GM21367 (cell line): ENCODE measurements around the gene SMG7.
A peak's percentile ranks its signal among the peaks of the same experiment; 100 is the strongest.
"Not testable (repeated sequence)": the region's sequence is repeated elsewhere in the genome, so short reads cannot be mapped to it uniquely, and the experiment has no call there.

Experiments
- ATAC-seq: cut with Tn5 transposase; IDR thresholded peaks from one replicate; pipeline ENCODE4 v1.9.1; 2021; ENCODE audit not compliant: unreplicated experiment

SMG7 gene

GRCh38 chr1:183472488-183473216, at the start of gene SMG7:
SMG7 (plus strand) TSS chr1:183472499; CDS start chr1:183472621, 122 bp downstream.
- peak; percentile 17 for ATAC-seq

GRCh38 chr1:183423541-183423940, 48.8 kb upstream of the SMG7 start:
- no peak for ATAC-seq

DNA sequence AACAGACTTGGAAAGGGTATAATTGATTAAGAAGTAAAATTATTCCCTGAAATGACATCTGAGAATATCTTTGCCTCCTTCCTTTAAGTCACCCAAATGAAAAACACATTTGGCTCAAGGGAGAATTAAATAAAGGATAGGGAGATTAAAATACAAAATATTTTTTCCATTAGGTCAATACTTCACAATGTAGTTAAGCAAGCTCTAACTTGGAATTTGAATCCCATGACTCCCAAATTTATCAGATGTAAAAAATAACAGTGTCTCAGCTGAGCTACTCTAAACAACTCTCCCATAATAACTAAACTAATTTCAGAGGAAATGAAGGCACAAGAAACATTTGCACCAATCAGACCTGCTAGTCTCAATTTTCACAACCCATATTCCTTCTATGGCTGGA, 47.6 kb upstream of the SMG7 start:
- no peak for ATAC-seq

DNA sequence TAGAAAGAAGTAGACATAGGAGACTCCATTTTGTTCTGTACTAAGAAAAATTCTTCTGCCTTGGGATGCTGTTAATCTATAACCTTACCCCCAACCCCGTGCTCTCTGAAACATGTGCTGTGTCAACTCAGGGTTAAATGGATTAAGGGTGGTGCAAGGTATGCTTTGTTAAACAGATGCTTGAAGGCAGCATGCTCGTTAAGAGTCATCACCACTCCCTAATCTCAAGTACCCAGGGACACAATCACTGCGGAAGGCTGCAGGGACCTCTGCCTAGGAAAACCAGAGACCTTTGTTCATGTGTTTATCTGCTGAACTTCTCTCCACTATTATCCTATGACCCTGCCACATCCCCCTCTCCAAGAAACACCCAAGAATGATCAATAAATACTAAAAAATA, 44.7 kb upstream of the SMG7 start:
- ATAC-seq, result not testable (repeated sequence)

DNA sequence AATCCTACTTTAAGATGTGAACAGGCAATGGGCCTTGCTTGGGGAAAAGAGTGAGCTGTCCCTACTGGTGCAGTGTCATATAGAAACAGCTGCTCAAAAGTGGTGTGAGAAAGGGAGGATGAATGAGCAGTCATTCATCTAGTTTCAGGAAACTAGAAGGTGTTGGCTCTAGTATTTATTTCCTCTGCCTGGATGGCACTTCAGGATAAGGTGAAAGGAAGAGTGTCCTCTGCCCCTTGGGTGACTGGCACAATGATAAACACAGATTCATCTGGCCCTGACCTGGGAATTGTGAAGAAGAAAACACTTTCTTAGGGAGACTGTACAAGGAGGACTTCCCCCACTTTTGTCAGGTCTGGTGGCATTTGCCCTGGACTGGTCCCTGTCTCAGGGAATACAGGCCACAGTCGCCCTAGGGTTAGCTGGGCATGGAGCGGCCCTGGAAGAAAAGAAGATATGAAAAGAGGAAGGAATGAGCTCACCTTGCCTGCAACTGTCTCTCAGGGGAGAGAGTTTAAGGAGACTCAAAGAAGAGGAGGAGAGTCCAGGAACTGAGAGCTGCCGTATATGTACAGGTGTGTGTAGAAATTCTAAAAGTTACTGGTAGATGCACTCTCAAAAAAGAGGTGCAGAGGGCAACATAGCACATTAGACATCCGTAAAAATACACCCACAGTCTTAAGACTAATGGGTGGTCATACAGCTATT, 40.3 kb upstream of the SMG7 start:
- ATAC-seq, result no peak

- ATAC-seq, result no peak
Measured at GRCh38 chr1:183432548-183432875, 39.8 kb upstream of the SMG7 start.

DNA sequence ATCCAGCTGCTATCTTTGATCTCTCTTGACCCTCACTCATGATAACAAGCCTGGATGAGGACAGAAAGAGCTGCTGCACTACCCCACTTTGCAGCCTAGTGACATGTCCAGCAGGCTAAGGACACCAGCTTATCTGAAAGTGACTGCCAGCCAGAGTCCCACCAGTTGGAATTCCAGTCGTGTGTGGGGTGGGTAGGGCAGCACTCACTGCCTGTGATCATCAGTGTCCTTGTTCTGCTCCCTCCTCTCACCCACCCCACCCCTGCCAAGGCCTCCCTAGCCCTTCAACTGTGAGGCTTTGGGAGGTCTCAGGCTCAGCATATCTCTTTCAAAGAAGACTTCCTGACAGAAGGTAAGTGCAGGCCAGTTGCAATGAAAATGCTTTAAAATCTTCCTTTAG, 38.6 kb upstream of the SMG7 start:
- ATAC-seq, result no peak

GRCh38 chr1:183435497-183435896, 36.8 kb upstream of the SMG7 start:
- ATAC-seq, result no peak

DNA sequence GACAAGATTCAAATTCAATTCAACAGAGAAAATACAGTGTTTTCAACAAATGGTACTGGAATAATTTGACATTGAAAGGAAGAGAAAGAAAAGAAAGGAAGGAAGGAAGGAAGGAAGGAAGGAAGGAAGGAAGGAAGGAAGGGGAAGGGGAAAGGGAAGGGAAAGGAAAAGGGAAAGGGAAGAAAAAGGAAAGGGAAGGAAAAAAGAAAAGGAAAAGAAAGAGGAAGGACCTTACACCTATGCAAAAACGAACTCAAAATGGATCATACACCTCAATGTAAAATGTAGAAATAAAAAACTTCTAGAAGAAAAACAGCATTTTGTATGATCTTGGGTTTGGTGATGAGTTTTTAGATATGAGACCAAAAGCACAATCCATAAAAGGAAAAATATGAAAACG, 34.2 kb upstream of the SMG7 start:
- no peak for ATAC-seq

DNA sequence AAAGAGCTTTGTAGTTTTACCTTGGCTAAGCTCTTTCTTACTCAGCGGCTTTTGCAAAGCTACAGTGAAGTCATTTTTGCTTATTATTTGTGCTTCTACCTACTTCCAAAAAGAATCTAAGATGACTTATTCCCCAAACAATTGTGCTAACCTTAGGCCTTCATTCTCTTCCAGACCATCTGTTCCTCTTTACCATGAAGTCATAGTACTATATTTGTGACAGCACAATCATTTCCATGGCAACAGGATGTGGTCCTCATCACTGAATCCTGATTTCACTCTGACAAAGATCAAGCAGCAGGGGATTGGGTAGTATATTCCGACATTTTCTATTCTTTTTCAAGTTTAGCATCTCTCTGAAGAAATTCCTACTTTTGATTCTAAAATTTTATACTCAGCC, 29.3 kb upstream of the SMG7 start:
- no peak for ATAC-seq

GRCh38 chr1:183443466-183443865, 28.8 kb upstream of the SMG7 start:
- ATAC-seq, result no peak

GRCh38 chr1:183444243-183444642, 28.1 kb upstream of the SMG7 start:
- ATAC-seq, result no peak

GRCh38 chr1:183449223-183449770, 23.0 kb upstream of the SMG7 start:
- ATAC-seq, result no peak

GRCh38 chr1:183450093-183450492, 22.2 kb upstream of the SMG7 start:
- no peak for ATAC-seq

DNA sequence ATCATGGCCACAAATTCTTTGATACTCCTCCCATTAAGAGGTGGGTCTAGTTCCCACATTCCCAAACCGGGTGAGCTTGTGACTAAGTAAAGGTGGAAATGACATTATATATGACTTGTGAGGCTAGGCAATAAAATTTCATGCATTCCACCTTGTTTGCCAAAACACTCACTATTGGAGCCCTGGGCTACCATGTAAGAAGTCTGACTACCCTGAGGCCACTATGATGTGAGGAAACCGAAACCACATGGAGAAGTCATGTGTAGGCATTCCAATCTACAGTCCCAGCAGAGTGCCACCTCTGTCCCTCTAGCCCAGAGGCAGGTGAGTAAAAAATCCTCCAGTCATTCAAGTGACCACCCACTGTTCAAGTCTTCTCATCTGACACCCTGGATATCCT, 17.9 kb upstream of the SMG7 start:
- no peak for ATAC-seq

GRCh38 chr1:183456826-183457225, 15.5 kb upstream of the SMG7 start:
- no peak for ATAC-seq

- no peak for ATAC-seq
Measured at GRCh38 chr1:183457449-183457848, 14.8 kb upstream of the SMG7 start.

- ATAC-seq, result no peak
Measured at GRCh38 chr1:183460596-183460995, 11.7 kb upstream of the SMG7 start.

DNA sequence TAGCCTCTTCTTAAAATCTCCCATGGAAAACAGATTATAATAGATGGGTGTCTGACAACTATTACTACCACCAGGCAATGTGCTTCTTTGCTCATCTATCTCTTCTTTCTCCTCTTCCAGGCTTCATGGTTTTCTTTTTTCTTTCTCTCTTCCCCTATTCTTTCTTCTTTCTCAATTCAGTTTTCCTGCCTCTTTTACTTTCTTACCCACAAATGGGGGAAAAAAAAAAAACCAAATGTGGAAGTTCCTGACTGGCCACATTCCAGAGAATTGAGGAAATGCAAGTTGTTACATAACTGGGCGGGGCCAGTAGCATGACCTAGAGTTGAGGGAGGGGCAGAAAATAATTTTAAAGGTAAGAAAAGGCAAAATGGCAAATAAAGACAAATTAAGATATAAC, 10.9 kb upstream of the SMG7 start:
- no peak for ATAC-seq

DNA sequence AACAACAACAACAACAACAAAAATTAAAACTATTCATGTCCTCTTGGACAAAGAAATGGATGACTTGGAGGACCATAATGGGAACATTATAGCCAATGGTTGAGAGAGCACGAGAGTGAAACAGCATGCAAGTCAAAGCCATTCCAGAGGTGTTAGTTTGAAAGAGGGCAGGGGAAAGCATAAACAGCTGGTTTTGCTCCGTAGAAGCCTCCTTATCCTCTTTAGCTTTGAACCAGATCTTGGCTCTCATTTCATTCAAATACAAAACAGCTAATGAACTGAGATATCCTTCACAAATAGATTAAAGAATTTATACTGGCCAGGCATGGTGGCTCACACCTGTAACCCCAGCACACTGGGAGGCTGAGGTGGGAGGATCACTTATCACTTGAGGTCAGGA, 8.7 kb upstream of the SMG7 start:
- ATAC-seq, result no peak

DNA sequence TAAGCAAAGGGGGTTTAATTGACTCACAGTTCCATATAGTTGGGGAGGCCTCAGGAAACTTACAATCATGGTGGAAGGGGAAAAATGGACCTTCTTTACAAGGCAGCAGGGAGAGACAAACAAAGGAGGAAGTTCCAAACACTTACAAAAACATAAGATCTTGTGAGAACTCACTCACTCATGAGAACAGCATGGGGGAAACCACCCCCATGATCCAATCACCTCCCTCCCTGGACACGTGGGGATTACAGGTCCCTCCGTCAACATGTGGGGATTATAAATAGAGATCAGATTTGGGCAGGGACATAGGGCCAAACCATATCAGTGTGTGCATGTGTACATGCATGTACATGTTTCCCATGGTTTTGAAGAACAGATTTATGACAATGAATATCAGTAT, 5.5 kb upstream of the SMG7 start:
- no peak for ATAC-seq

DNA sequence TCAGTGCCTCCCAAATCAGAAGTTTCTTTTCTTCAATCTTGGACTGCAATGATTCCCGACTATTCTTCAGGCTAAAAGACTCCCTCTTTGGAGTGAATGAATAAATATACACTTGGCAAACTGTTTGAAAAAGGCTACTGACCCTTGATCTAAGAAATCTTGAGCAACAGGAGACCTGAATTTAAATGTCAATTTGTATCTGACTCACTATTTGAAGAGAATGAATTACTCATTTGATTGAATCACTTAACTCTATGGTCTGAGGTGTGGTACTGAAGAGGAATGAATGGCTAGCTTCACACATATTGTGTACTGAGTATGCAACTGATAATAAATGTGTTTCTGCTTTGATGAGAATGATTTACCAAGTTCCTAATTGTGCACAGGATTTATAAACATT, 4.6 kb upstream of the SMG7 start:
- ATAC-seq, result no peak
